ENCODE measurements around the gene KCTD16. TPM values are rescaled to one million over a fixed set of nuclear protein-coding genes. Genes with fewer than 3 reads are reported as not detected.

The KCTD16 gene
- total RNA-seq, 1 donor from 2014 or later: 0.37 TPM

- H3K9me3 Mint-ChIP-seq: peaks cover 3% of the 10 kb centered on the region
- no peak for TF ChIP-seq CTCF (conservative IDR thresholded peaks at IDR 0.05)
- H3K27ac Mint-ChIP-seq (ENCODE audit: unreplicated experiment): no peak overlapping the region
- H3K36me3 Mint-ChIP-seq (ENCODE audit: low read depth): no peaks in the 10 kb centered on the region
- no peaks in the 10 kb centered on the region for H3K4me1 Mint-ChIP-seq
- DNase-seq (ENCODE audit: low read depth, low spot score): no peak
- no peaks in the 10 kb centered on the region for H3K27me3 Mint-ChIP-seq (ENCODE audit: low read depth)
- no peak overlapping the region for H3K4me3 Mint-ChIP-seq
These were observed 287.5 kb downstream of the KCTD16 start for GRCh38 chr5:144458216-144458615.

GRCh38 chr5:144460600-144460999 lies 289.9 kb downstream of the KCTD16 start:
- no peak for TF ChIP-seq CTCF (conservative IDR thresholded peaks at IDR 0.05)
- H3K36me3 Mint-ChIP-seq (ENCODE audit: low read depth): no peaks in the 10 kb centered on the region
- no peaks in the 10 kb centered on the region for H3K27me3 Mint-ChIP-seq (ENCODE audit: low read depth)
- no peak overlapping the region for H3K4me3 Mint-ChIP-seq
- H3K9me3 Mint-ChIP-seq: peaks cover 3% of the 10 kb centered on the region
- H3K4me1 Mint-ChIP-seq: no peaks in the 10 kb centered on the region
- no peak overlapping the region for H3K27ac Mint-ChIP-seq (ENCODE audit: unreplicated experiment)
- no peak for DNase-seq (ENCODE audit: low read depth, low spot score)

- Mint-ChIP-seq H3K27ac (ENCODE audit: unreplicated experiment) (no peak overlapping the region), H3K9me3 (peaks cover 3% of the 10 kb centered on the region), H3K27me3 (ENCODE audit: low read depth) (no peaks in the 10 kb centered on the region), H3K4me3 (no peak overlapping the region), H3K4me1 (peaks cover under 1% of the 10 kb centered on the region), H3K36me3 (ENCODE audit: low read depth) (no peaks in the 10 kb centered on the region)
- no peak for DNase-seq (ENCODE audit: low read depth, low spot score)
- TF ChIP-seq CTCF (conservative IDR thresholded peaks at IDR 0.05): no peak
These were observed 291.9 kb downstream of the KCTD16 start for GRCh38 chr5:144462577-144462976.

GRCh38 chr5:144463481-144464223 lies 293.0 kb downstream of the KCTD16 start:
- Mint-ChIP-seq H3K36me3 (ENCODE audit: low read depth) (no peaks in the 10 kb centered on the region), H3K27me3 (ENCODE audit: low read depth) (no peaks in the 10 kb centered on the region), H3K4me3 (no peak overlapping the region), H3K9me3 (peaks cover 3% of the 10 kb centered on the region), H3K4me1 (peaks cover 11% of the 10 kb centered on the region), H3K27ac (ENCODE audit: unreplicated experiment) (no peak overlapping the region)
- DNase-seq (ENCODE audit: low read depth, low spot score): no peak
- no peak for TF ChIP-seq CTCF (conservative IDR thresholded peaks at IDR 0.05)

- no peak overlapping the region for H3K27ac Mint-ChIP-seq (ENCODE audit: unreplicated experiment)
- no peak for DNase-seq (ENCODE audit: low read depth, low spot score)
- H3K9me3 Mint-ChIP-seq: peaks cover 3% of the 10 kb centered on the region
- peaks cover 14% of the 10 kb centered on the region for H3K4me1 Mint-ChIP-seq
- H3K4me3 Mint-ChIP-seq: no peak overlapping the region
- no peaks in the 10 kb centered on the region for H3K27me3 Mint-ChIP-seq (ENCODE audit: low read depth)
- no peaks in the 10 kb centered on the region for H3K36me3 Mint-ChIP-seq (ENCODE audit: low read depth)
- TF ChIP-seq CTCF (conservative IDR thresholded peaks at IDR 0.05): no peak
These were observed 293.6 kb downstream of the KCTD16 start for GRCh38 chr5:144464306-144464705.

Measured in neural crest cell (in vitro differentiated cells).